Liver (tissue), 9 donors: Measurements from ENCODE around the gene CTXN1. TPM values are rescaled to one million over a fixed set of nuclear protein-coding genes. Genes with fewer than 3 reads are reported as not detected.

Experiments
- DNase-seq: peaks from one replicate; pipeline ENCODE4 v3.0.0-alpha.2; 2017; ENCODE audit warnings: low spot score
- H3K27ac ChIP-seq, 2 donors: one replicate each; pipeline ENCODE4 v1.7.0; 2013; ENCODE audit warnings: inconsistent platforms in 2 of 2, low read length in 2 of 2, control low read depth in 1 of 2, low read depth in 1 of 2, mild to moderate bottlenecking in 1 of 2
- H3K27me3 ChIP-seq, 4 donors: one replicate each; pipeline versions ENCODE4 v1.6.1 to v1.7.0; 2013; ENCODE audit warnings: low read length in 3 of 4, inconsistent platforms in 1 of 4, mild to moderate bottlenecking in 1 of 4, moderate library complexity in 1 of 4; ENCODE audit not compliant: control insufficient read depth in 4 of 4, insufficient read depth in 4 of 4
- H3K36me3 ChIP-seq, 4 donors: one replicate each; pipeline versions ENCODE4 v1.6.1 to v1.7.0; 2013; ENCODE audit warnings: low read length in 3 of 4, mild to moderate bottlenecking in 3 of 4, low read depth in 1 of 4, moderate library complexity in 1 of 4; ENCODE audit not compliant: control insufficient read depth in 4 of 4, insufficient read depth in 3 of 4
- H3K4me1 ChIP-seq, 4 donors: one replicate each; pipeline versions ENCODE4 v1.6.1 to v1.7.0; 2013; ENCODE audit warnings: low read length in 3 of 4, mild to moderate bottlenecking in 3 of 4, moderate library complexity in 1 of 4; ENCODE audit not compliant: control insufficient read depth in 4 of 4, insufficient read depth in 4 of 4
- H3K4me3 ChIP-seq, 3 donors: one replicate each; pipeline versions ENCODE4 v1.6.1 to v1.7.0; 2013; ENCODE audit warnings: low read length in 3 of 3, control low read depth in 1 of 3, low read depth in 1 of 3, mild to moderate bottlenecking in 1 of 3
- H3K9ac ChIP-seq, 2 donors: one replicate each; pipeline ENCODE4 v1.7.0; 2013; ENCODE audit warnings: low read length in 2 of 2, mild to moderate bottlenecking in 2 of 2, moderate library complexity in 2 of 2, control low read depth in 1 of 2, low read depth in 1 of 2
- H3K9me3 ChIP-seq, 4 donors: one replicate each; pipeline versions ENCODE4 v1.6.1 to v1.7.0; 2013; ENCODE audit warnings: low read length in 3 of 4; ENCODE audit not compliant: control insufficient read depth in 4 of 4
- ATF3 ChIP-seq: IDR thresholded peaks from 2 replicates; pipeline ENCODE4 v1.6.1; 2016; ENCODE audit warnings: antibody characterized with exemption
- EGR1 ChIP-seq, 2 donors: IDR thresholded peaks; 2 replicates each; pipeline ENCODE4 v1.6.1; 2016 to 2018; ENCODE audit warnings: antibody characterized with exemption in 2 of 2, low read depth in 2 of 2
- FOXA1 ChIP-seq: IDR thresholded peaks from 2 replicates; pipeline ENCODE4 v1.6.1; 2016; ENCODE audit warnings: antibody characterized with exemption
- FOXA2 ChIP-seq: IDR thresholded peaks from 2 replicates; pipeline ENCODE4 v1.6.1; 2016; ENCODE audit warnings: antibody characterized with exemption
- HNF4A ChIP-seq, 2 donors: conservative IDR thresholded peaks; 2 replicates each; pipeline ENCODE4 v1.6.1; 2016; ENCODE audit warnings: antibody characterized with exemption in 2 of 2, mild to moderate bottlenecking in 2 of 2
- HNF4G ChIP-seq: IDR thresholded peaks from 2 replicates; pipeline ENCODE4 v1.6.1; 2016; ENCODE audit warnings: antibody characterized with exemption
- JUND ChIP-seq, 2 donors: IDR thresholded peaks; 2 replicates each; pipeline ENCODE4 v1.6.1; 2016; ENCODE audit warnings: antibody characterized with exemption in 2 of 2
- MAX ChIP-seq: IDR thresholded peaks from 2 replicates; pipeline ENCODE4 v1.6.1; 2016; ENCODE audit warnings: antibody characterized with exemption
- NR2F2 ChIP-seq: IDR thresholded peaks from 2 replicates; pipeline ENCODE4 v1.6.1; 2016; ENCODE audit warnings: antibody characterized with exemption
- REST ChIP-seq: IDR thresholded peaks from 2 replicates; pipeline ENCODE4 v1.6.1; 2016; ENCODE audit warnings: antibody characterized with exemption, mild to moderate bottlenecking
- SP1 ChIP-seq: IDR thresholded peaks from 2 replicates; pipeline ENCODE4 v1.6.1; 2018; ENCODE audit warnings: antibody characterized with exemption, mild to moderate bottlenecking
- TAF1 ChIP-seq: conservative IDR thresholded peaks from 2 replicates; pipeline ENCODE4 v1.6.1; 2016; ENCODE audit warnings: antibody characterized with exemption, mild to moderate bottlenecking
- YY1 ChIP-seq: IDR thresholded peaks from 2 replicates; pipeline ENCODE4 v1.6.1; 2016; ENCODE audit warnings: antibody characterized with exemption, mild to moderate bottlenecking
- WGBS: extraction: QIAGEN DNeasy Blood & Tissue Kit; methylation state at CpG from one replicate; pipeline ENCODE4 v1.1.7; 2013; 5-methylcytosine and 5-hydroxymethylcytosine counted together
- polyA plus RNA-seq, 2 donors: library from polyadenylated mRNA; stranded (reverse) in 1 of 2; unstranded in 1 of 2; fragments of 200-250 nt in 1 of 2; fragments of >200 nt in 1 of 2; fragmentation: Nextera tagmentation in 1 of 2; extraction: Ambion mirVana in 1 of 2; gene quantifications; one replicate each; pipeline versions ENCODE4 v1.2.1 to v1.2.3, GENCODE V29; 2013 to 2015
- total RNA-seq, 2 donors: library from RNA; depleted of rRNA; stranded (reverse); fragments of >200 nt; gene quantifications; one replicate each; pipeline ENCODE4 v1.2.3, GENCODE V29; 2014
- TF ChIP-seq, protein P1 (sequence below): fragments of 150-350 bp; IDR thresholded peaks from 2 replicates; pipeline ENCODE4 v1.5.1; 2017; ENCODE audit warnings: improper control_type of control experiment, low read depth, low read length; ENCODE audit not compliant: missing input control
- donor health status: healthy.
- donor health status: healthy.
- donor health status: healthy.
- donor health status: healthy.
- donor health status: healthy.

The CTXN1 gene
- total and polyA plus RNA-seq, 4 donors: 0.07 to 0.14 (median 0.08) TPM; not detected in 1

DNA sequence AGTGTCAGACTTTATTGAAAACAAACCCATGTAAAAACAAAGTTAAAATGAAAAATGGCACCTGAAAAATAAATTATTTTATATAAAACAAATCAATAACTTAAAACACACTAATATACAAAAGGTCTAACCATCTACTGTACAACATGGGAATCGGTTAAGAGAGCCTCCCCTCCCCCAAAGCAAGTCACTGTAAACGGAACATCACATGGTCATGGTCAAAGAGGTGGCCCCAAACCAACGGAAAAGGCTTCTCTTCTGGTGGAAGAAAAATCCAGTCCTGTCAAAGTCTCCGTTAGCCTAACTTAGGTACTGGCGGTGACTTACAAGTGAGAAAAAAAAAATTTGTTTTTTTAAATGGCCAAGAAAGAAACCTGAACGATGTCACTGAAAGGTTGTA is 33.3 kb upstream of the CTXN1 start:
- no peaks in the 10 kb centered on the region for H3K27me3 ChIP-seq
- H3K36me3 ChIP-seq: peaks cover 3 to 13% (median 7%) of the 10 kb centered on the region in 4 donors
- H3K4me3 ChIP-seq: no peak overlapping the region
- TF ChIP-seq NR2F2 (no peak), TAF1 (no peak), MAX (no peak), FOXA2 (no peak), JUND (IDR thresholded peaks at IDR 0.05) (no peak), HNF4G (no peak), HNF4A (conservative IDR thresholded peaks at IDR 0.05) (no peak)
- WGBS: 75% methylated on average over 6 of the region's 6 CpGs
- DNase-seq: no peak
- H3K27ac ChIP-seq: no peak overlapping the region
- no peak overlapping the region for H3K9ac ChIP-seq
- no peaks in the 10 kb centered on the region for H3K9me3 ChIP-seq
- peaks cover 3 to 25% (median 18%) of the 10 kb centered on the region in 4 donors for H3K4me1 ChIP-seq

GRCh38 chr19:7955696-7956095 is 29.8 kb upstream of the CTXN1 start:
- no peaks in the 10 kb centered on the region for H3K27me3 ChIP-seq
- no peak for TF ChIP-seq SP1
- no peak for TF ChIP-seq MAX
- no peak for TF ChIP-seq REST
- no peak for TF ChIP-seq JUND (IDR thresholded peaks at IDR 0.05)
- no peak for TF ChIP-seq TAF1
- no peak for TF ChIP-seq FOXA2
- no peak for TF ChIP-seq EGR1 (IDR thresholded peaks at IDR 0.05; ENCODE audit: low read depth in 2 of 2)
- TF ChIP-seq HNF4G: no peak
- TF ChIP-seq ATF3: no peak
- TF ChIP-seq, protein P1, sequence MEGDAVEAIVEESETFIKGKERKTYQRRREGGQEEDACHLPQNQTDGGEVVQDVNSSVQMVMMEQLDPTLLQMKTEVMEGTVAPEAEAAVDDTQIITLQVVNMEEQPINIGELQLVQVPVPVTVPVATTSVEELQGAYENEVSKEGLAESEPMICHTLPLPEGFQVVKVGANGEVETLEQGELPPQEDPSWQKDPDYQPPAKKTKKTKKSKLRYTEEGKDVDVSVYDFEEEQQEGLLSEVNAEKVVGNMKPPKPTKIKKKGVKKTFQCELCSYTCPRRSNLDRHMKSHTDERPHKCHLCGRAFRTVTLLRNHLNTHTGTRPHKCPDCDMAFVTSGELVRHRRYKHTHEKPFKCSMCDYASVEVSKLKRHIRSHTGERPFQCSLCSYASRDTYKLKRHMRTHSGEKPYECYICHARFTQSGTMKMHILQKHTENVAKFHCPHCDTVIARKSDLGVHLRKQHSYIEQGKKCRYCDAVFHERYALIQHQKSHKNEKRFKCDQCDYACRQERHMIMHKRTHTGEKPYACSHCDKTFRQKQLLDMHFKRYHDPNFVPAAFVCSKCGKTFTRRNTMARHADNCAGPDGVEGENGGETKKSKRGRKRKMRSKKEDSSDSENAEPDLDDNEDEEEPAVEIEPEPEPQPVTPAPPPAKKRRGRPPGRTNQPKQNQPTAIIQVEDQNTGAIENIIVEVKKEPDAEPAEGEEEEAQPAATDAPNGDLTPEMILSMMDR: no peak
- TF ChIP-seq FOXA1: no peak
- TF ChIP-seq YY1: no peak
- no peak overlapping the region for H3K4me3 ChIP-seq
- no peaks in the 10 kb centered on the region for H3K9me3 ChIP-seq
- no peak for DNase-seq
- H3K9ac ChIP-seq: no peak overlapping the region
- peaks cover 0 to 8% (median 6%) of the 10 kb centered on the region in 4 donors for H3K4me1 ChIP-seq
- H3K27ac ChIP-seq: no peak overlapping the region
- 89% methylated on average over 11 of the region's 11 CpGs for WGBS
- H3K36me3 ChIP-seq: peaks cover 0 to 9% (median 3%) of the 10 kb centered on the region in 4 donors
